ENCODE measurements around the gene C1QTNF9. TPM values are rescaled to one million over a fixed set of nuclear protein-coding genes. Genes with fewer than 3 reads are reported as not detected.

Gene C1QTNF9
- total RNA-seq: not detected in 2 replicates

GRCh38 chr13:24309300-24309699, at the start of gene C1QTNF9:
Gene C1QTNF9 (plus strand): TSS chr13:24309580. CDS start chr13:24316004, 6,424 bp downstream.

Other genes starting within 250 kb of the C1QTNF9 start
- 13.4 and 19.4 TPM in 2 replicates for gene SPATA13, start 148.9 kb upstream of the C1QTNF9 start, total RNA-seq
- 51.4 and 60.1 TPM in 2 replicates for gene PARP4, start 203.2 kb downstream of the C1QTNF9 start, total RNA-seq

Measured in smooth muscle cell of trachea (primary cell).